Measurements from ENCODE around the gene COMTD1.
"Not testable (repeated sequence)": the region's sequence is repeated elsewhere in the genome, so short reads cannot be mapped to it uniquely, and the experiment has no call there.

Gene COMTD1

GRCh38 chr10:75231672-75232581 lies 3.8 kb downstream of the COMTD1 start:
- Histone ChIP-seq H3K4me1 (ENCODE audit: control insufficient read depth in 1 of 2, insufficient read depth in 2 of 2, low read length in 2 of 2) (peaks cover 3 to 27% of the 10 kb centered on the region in 2 donors), H3K27ac (ENCODE audit: low read length) (no peak overlapping the region), H3K9me3 (ENCODE audit: control insufficient read depth in 1 of 2, low read length in 2 of 2) (no peaks in the 10 kb centered on the region), H3K27me3 (ENCODE audit: low read depth, low read length) (no peaks in the 10 kb centered on the region), H3K36me3 (ENCODE audit: control insufficient read depth in 1 of 2, insufficient read depth in 2 of 2, low read length in 2 of 2) (peaks cover 33 to 38% of the 10 kb centered on the region in 2 donors), H3K4me3 (ENCODE audit: low read depth in 1 of 2, low read length in 2 of 2) (no peak overlapping the region)

GRCh38 chr10:75230600-75231038 lies 5.1 kb downstream of the COMTD1 start:
- no peak overlapping the region for H3K27ac ChIP-seq (ENCODE audit: low read length)
- no peaks in the 10 kb centered on the region for H3K9me3 ChIP-seq (ENCODE audit: control insufficient read depth in 1 of 2, low read length in 2 of 2)
- H3K36me3 ChIP-seq (ENCODE audit: control insufficient read depth in 1 of 2, insufficient read depth in 2 of 2, low read length in 2 of 2): peaks cover 40 to 43% of the 10 kb centered on the region in 2 donors
- no peak overlapping the region for H3K4me3 ChIP-seq (ENCODE audit: low read depth in 1 of 2, low read length in 2 of 2)
- peaks cover 6 to 40% of the 10 kb centered on the region in 2 donors for H3K4me1 ChIP-seq (ENCODE audit: control insufficient read depth in 1 of 2, insufficient read depth in 2 of 2, low read length in 2 of 2)
- H3K27me3 ChIP-seq (ENCODE audit: low read depth, low read length): no peaks in the 10 kb centered on the region

DNA sequence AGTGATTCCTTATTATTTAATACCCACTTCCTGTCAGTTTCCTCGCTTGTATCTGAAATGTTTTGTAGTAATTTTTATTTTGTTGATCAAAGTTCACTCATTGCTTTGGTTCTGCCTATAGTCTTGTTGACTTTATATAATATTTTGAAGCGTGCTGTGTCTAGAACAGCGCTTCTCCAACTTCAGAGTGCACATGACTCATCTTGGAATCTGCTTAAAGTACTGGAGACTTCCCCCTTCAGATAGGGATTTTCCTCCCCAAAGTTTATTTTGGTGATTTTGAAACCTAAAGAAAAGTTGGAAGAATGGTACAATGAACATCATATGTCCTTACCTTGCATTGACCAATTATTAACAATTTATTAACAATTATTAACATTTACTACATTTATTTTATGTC lies 5.8 kb downstream of the COMTD1 start:
- H3K27ac ChIP-seq (ENCODE audit: low read length): no peak overlapping the region

DNA sequence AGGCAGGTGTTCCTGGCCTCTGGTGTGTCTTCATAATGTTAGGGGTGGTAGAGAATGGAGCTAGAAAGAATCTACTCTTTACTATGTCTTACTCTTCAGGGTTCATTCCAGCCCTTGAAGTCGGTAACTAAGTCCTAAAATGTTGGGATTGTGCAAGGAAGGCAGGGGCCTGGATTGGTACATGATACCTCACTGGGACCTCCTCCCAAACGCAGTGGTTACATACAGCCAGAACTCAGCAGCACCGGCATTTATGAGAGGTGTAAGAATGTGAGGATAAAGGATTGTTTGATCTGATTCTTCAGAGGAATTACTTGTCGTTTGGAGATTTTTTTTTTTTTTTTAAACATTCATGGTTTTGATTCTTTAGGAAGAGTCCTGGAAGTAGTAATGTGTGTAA lies 6.9 kb downstream of the COMTD1 start:
- Histone ChIP-seq H3K27ac (ENCODE audit: low read length) (no peak overlapping the region), H3K9me3 (ENCODE audit: control insufficient read depth in 1 of 2, low read length in 2 of 2) (no peaks in the 10 kb centered on the region), H3K36me3 (ENCODE audit: control insufficient read depth in 1 of 2, insufficient read depth in 2 of 2, low read length in 2 of 2) (peaks cover 48 to 59% of the 10 kb centered on the region in 2 donors), H3K27me3 (ENCODE audit: low read depth, low read length) (no peaks in the 10 kb centered on the region), H3K4me3 (ENCODE audit: low read depth in 1 of 2, low read length in 2 of 2) (no peak overlapping the region), H3K4me1 (ENCODE audit: control insufficient read depth in 1 of 2, insufficient read depth in 2 of 2, low read length in 2 of 2) (peaks cover 18 to 46% of the 10 kb centered on the region in 2 donors)

More for the DNA sequence above, 5.8 kb downstream of the COMTD1 start:
- Histone ChIP-seq H3K4me1 (ENCODE audit: control insufficient read depth in 1 of 2, insufficient read depth in 2 of 2, low read length in 2 of 2) (peaks cover 10 to 42% of the 10 kb centered on the region in 2 donors), H3K4me3 (ENCODE audit: low read depth in 1 of 2, low read length in 2 of 2) (no peak overlapping the region), H3K9me3 (ENCODE audit: control insufficient read depth in 1 of 2, low read length in 2 of 2) (no peaks in the 10 kb centered on the region), H3K36me3 (ENCODE audit: control insufficient read depth in 1 of 2, insufficient read depth in 2 of 2, low read length in 2 of 2) (peaks cover 40 to 48% of the 10 kb centered on the region in 2 donors), H3K27me3 (ENCODE audit: low read depth, low read length) (no peaks in the 10 kb centered on the region)

DNA sequence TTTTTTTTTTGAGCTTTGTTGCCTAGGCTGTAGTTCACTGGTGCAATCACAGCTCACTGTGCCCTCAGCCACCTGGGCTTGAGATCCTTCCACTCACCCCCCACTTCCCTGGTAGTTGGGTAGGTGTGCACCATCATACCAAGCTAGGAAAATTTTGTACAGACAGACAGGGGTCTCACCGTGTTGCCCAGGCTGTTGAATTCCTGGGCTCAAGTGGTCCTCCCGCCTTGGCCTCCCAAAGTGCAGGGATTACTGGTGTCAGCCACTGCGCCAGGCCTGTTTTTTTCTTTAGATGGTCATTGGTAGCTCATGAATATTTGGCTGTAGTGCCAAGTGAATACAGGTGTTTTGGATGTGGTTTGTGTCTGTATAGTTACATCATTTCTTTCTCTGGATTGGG lies 7.5 kb downstream of the COMTD1 start:
- no peaks in the 10 kb centered on the region for H3K9me3 ChIP-seq (ENCODE audit: control insufficient read depth in 1 of 2, low read length in 2 of 2)
- H3K27ac ChIP-seq (ENCODE audit: low read length): no peak overlapping the region
- H3K4me3 ChIP-seq (ENCODE audit: low read depth in 1 of 2, low read length in 2 of 2): no peak overlapping the region
- peaks cover 23 to 51% of the 10 kb centered on the region in 2 donors for H3K4me1 ChIP-seq (ENCODE audit: control insufficient read depth in 1 of 2, insufficient read depth in 2 of 2, low read length in 2 of 2)
- H3K36me3 ChIP-seq (ENCODE audit: control insufficient read depth in 1 of 2, insufficient read depth in 2 of 2, low read length in 2 of 2): peaks cover 50 to 65% of the 10 kb centered on the region in 2 donors
- no peaks in the 10 kb centered on the region for H3K27me3 ChIP-seq (ENCODE audit: low read depth, low read length)

GRCh38 chr10:75226656-75227055 lies 9.1 kb downstream of the COMTD1 start:
- Histone ChIP-seq H3K27me3 (ENCODE audit: low read depth, low read length) (no peaks in the 10 kb centered on the region), H3K4me3 (ENCODE audit: low read depth in 1 of 2, low read length in 2 of 2) (peak overlapping the region in 1 of 2 donors; percentile 28), H3K4me1 (ENCODE audit: control insufficient read depth in 1 of 2, insufficient read depth in 2 of 2, low read length in 2 of 2) (peaks cover 24 to 56% of the 10 kb centered on the region in 2 donors), H3K36me3 (ENCODE audit: control insufficient read depth in 1 of 2, insufficient read depth in 2 of 2, low read length in 2 of 2) (peaks cover 52 to 69% of the 10 kb centered on the region in 2 donors), H3K27ac (ENCODE audit: low read length) (peak overlapping the region; percentile 46), H3K9me3 (ENCODE audit: control insufficient read depth in 1 of 2, low read length in 2 of 2) (no peaks in the 10 kb centered on the region)

- Histone ChIP-seq H3K36me3 (ENCODE audit: control insufficient read depth in 1 of 2, insufficient read depth in 2 of 2, low read length in 2 of 2) (peaks cover 47 to 67% of the 10 kb centered on the region in 2 donors), H3K27ac (ENCODE audit: low read length) (peak overlapping the region; percentile 71), H3K4me1 (ENCODE audit: control insufficient read depth in 1 of 2, insufficient read depth in 2 of 2, low read length in 2 of 2) (peaks cover 24 to 56% of the 10 kb centered on the region in 2 donors)
These were observed 9.7 kb downstream of the COMTD1 start for GRCh38 chr10:75226095-75226494.

DNA sequence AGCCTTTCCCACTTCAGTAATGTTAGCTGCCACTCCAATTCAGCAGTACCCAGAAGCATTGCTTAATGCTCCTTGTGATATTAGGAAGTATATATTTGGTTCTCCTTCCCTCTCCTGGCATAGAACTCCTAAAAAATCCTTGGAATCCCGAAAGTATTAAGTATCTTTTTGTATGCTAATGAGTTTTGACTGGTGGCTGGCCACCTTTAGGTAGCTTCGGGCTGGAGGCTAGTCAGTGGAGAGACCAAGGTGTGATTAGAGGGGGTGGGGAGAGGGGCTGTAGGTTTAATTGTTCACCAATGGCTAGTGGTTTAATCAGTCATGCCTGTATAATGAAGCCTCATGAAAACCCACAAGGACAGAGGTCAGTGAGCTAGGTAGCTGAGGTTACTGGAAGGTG lies 12.2 kb downstream of the COMTD1 start:
- Histone ChIP-seq H3K27ac (ENCODE audit: low read length) (peak overlapping the region; percentile 69), H3K36me3 (ENCODE audit: control insufficient read depth in 1 of 2, insufficient read depth in 2 of 2, low read length in 2 of 2) (peaks cover 57 to 68% of the 10 kb centered on the region in 2 donors), H3K4me1 (ENCODE audit: control insufficient read depth in 1 of 2, insufficient read depth in 2 of 2, low read length in 2 of 2) (peaks cover 24 to 48% of the 10 kb centered on the region in 2 donors), H3K4me3 (ENCODE audit: low read depth in 1 of 2, low read length in 2 of 2) (no peak overlapping the region), H3K27me3 (ENCODE audit: low read depth, low read length) (no peaks in the 10 kb centered on the region), H3K9me3 (ENCODE audit: control insufficient read depth in 1 of 2, low read length in 2 of 2) (no peaks in the 10 kb centered on the region)

More at GRCh38 chr10:75226095-75226494, 9.7 kb downstream of the COMTD1 start:
- Histone ChIP-seq H3K4me3 (ENCODE audit: low read depth in 1 of 2, low read length in 2 of 2) (peak overlapping the region in 1 of 2 donors; percentile 28), H3K27me3 (ENCODE audit: low read depth, low read length) (no peaks in the 10 kb centered on the region), H3K9me3 (ENCODE audit: control insufficient read depth in 1 of 2, low read length in 2 of 2) (no peaks in the 10 kb centered on the region)

DNA sequence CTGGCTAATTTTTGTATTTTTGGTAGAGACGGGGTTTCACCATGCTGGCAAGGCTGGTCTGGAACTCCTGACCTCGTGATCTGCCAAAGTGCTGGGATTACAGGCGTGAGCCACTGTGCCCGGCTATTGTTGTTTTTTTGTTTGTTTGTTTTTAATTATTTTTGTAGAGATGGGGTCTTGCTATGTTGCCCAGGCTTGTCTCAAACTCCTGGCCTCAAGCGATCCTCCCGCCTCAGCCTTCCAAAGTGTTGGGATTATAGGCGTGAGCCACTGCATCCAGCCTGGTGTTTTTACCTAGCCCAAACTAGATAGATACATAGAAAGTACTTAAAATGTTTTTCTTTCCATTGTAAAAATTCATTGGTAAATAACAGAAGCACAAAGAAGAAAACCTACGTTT lies 14.3 kb downstream of the COMTD1 start:
- not testable (repeated sequence) for H3K4me3 ChIP-seq (ENCODE audit: low read depth in 1 of 2, low read length in 2 of 2); H3K27ac ChIP-seq (ENCODE audit: low read length); H3K27me3 ChIP-seq (ENCODE audit: low read depth, low read length); H3K9me3 ChIP-seq (ENCODE audit: control insufficient read depth in 1 of 2, low read length in 2 of 2)
- Histone ChIP-seq H3K36me3 (ENCODE audit: control insufficient read depth in 1 of 2, insufficient read depth in 2 of 2, low read length in 2 of 2) (peaks cover 66 to 74% of the 10 kb centered on the region in 2 donors), H3K4me1 (ENCODE audit: control insufficient read depth in 1 of 2, insufficient read depth in 2 of 2, low read length in 2 of 2) (peaks cover 18 to 39% of the 10 kb centered on the region in 2 donors)

GRCh38 chr10:75220274-75220673 lies 15.5 kb downstream of the COMTD1 start:
- Histone ChIP-seq H3K4me1 (ENCODE audit: control insufficient read depth in 1 of 2, insufficient read depth in 2 of 2, low read length in 2 of 2) (peaks cover 18 to 32% of the 10 kb centered on the region in 2 donors), H3K36me3 (ENCODE audit: control insufficient read depth in 1 of 2, insufficient read depth in 2 of 2, low read length in 2 of 2) (peaks cover 68 to 79% of the 10 kb centered on the region in 2 donors), H3K4me3 (ENCODE audit: low read depth in 1 of 2, low read length in 2 of 2) (no peak overlapping the region), H3K27ac (ENCODE audit: low read length) (no peak overlapping the region), H3K9me3 (ENCODE audit: control insufficient read depth in 1 of 2, low read length in 2 of 2) (no peaks in the 10 kb centered on the region), H3K27me3 (ENCODE audit: low read depth, low read length) (no peaks in the 10 kb centered on the region)

DNA sequence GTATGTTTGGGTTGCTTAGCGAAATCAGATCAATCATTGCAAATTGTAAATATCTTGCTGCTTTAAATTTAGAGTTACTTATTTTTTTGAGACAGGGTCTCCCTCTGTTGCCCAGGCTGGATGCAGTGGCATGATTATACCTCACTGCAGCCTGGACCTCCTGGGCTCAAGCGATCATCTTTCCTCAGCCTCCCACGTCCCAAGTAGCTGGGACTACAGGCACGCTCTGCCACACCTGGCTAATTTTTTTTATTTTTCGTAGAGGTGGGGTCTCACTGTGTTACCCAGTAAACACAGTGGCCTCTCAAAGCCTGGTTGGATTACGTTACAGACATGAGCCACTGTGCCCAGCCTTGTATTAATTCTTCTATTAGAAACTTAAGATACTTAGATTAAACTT lies 23.4 kb downstream of the COMTD1 start:
- Histone ChIP-seq H3K4me3 (ENCODE audit: low read depth in 1 of 2, low read length in 2 of 2) (peak overlapping the region; percentile 82 to 95), H3K27me3 (ENCODE audit: low read depth, low read length) (no peaks in the 10 kb centered on the region), H3K36me3 (ENCODE audit: control insufficient read depth in 1 of 2, insufficient read depth in 2 of 2, low read length in 2 of 2) (peaks cover 21 to 51% of the 10 kb centered on the region in 2 donors), H3K4me1 (ENCODE audit: control insufficient read depth in 1 of 2, insufficient read depth in 2 of 2, low read length in 2 of 2) (peaks cover 6 to 33% of the 10 kb centered on the region in 2 donors), H3K9me3 (ENCODE audit: control insufficient read depth in 1 of 2, low read length in 2 of 2) (no peaks in the 10 kb centered on the region), H3K27ac (ENCODE audit: low read length) (peak overlapping the region; percentile 99)

All from muscle layer of duodenum (tissue), 2 donors.